HG02885 (cell line): ENCODE results near the gene GNB5.
"Not testable (repeated sequence)": the region's sequence is repeated elsewhere in the genome, so short reads cannot be mapped to it uniquely, and the experiment has no call there.

Experiments
- ATAC-seq: cut with Tn5 transposase; IDR thresholded peaks from one replicate; pipeline ENCODE4 v1.9.1; 2021; ENCODE audit warnings: mild to moderate bottlenecking; ENCODE audit not compliant: unreplicated experiment, poor library complexity

Gene GNB5

DNA sequence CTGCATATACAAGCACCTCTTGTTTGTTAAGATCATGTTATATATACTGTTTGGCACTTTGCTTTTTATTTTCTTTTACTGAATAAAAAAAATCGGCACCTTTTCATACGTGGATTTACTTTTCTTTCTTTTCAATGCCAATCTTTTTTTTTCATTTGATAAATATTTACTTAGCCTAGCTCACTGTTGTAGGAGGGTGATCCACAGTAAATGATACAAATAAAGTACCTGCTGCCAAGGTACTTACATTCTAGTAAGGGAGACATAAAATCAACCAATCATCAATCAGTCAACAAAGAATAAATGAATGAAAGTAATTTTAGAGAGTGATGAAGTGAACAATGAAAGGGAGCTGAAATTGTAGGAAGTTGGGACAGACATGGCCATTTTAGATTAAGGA is 18.3 kb downstream of the GNB5 start:
- ATAC-seq = no peak

DNA sequence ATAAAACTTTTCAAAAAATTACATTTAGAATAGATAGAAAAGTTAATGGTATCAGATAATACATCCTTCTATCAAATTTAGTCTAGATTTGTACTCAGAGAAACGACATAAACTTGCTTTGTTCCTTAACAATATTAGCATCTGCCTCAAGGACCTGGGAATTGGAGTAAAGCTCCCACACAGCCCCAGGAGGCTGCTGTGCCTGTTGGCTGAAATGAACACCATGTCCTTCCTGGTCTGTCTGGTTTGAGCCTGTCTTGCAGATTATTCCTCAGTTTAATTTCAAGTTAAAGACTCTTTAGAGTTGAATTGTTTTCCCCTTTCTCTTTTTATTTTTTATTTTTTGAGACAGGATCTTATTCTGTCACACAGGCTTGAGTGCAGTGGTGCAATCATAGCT is 19.4 kb downstream of the GNB5 start:
- ATAC-seq = no peak

DNA sequence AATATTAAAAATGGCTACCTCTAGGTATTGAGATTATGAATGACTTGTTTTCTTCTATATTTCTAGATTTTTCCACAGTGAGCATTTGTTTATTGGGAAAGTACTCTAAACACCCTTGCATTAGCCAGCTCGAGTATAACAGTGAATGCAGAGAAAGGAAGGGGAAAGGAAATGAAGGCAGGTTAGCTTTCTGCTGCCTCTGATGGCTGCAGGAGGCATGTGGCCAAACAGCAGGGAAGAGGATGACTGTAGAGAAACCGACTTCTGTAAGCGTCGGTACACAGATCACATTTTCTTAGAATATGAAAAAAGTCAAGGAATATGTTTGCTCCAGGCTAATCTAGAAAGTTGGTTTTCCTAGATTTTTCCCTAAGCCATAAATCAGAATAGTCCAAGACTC is 19.8 kb downstream of the GNB5 start:
- ATAC-seq = no peak

DNA sequence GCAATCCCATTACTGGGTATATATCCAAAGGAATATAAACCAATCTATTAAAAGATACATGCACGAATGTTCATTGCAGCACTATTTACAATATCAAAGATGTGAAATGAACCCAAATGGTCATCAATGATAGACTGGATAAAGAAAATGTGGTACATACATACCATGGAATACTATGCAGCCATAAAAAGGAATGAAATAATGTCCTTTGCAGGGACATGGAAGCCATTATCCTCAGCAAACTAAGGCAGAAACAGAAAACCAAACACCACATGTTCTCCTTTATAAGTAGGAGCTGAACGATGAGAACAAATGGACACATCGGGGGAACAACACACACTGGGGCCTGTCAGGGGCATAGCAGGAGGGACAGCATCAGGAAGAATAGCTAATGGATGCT is 21.0 kb downstream of the GNB5 start:
- ATAC-seq = not testable (repeated sequence)

DNA sequence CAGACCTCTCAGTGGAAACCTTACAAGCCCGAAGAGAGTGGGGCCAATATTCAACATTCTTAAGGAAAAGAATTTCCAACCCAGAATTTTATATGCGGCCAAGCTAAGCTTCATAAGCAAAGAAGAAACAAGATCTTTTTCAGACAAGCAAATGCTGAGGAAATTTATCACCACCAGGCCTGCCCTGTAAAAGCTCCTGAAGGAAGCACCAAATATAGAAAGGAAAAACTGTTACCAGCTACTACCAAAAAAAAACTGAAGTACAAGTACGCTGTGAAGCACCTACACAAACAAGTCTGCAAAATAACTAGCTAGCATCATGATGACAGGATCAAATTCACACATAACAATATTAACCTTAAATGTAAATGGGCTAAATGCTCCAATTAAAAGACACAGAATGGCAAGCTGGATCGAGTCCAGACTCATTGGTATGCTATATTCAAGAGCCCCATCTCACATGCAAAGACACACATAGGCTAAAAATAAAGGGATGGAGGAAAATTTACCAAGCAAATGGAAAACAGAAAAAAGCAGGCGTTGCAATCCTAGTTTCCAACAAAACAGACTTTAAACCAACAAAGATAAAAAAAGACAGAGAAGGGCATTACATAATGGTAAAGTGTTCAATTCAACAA is 25.6 kb downstream of the GNB5 start:
- ATAC-seq = not testable (repeated sequence)

- no peak for ATAC-seq
These were observed 26.4 kb downstream of the GNB5 start for GRCh38 chr15:52164631-52165265.

DNA sequence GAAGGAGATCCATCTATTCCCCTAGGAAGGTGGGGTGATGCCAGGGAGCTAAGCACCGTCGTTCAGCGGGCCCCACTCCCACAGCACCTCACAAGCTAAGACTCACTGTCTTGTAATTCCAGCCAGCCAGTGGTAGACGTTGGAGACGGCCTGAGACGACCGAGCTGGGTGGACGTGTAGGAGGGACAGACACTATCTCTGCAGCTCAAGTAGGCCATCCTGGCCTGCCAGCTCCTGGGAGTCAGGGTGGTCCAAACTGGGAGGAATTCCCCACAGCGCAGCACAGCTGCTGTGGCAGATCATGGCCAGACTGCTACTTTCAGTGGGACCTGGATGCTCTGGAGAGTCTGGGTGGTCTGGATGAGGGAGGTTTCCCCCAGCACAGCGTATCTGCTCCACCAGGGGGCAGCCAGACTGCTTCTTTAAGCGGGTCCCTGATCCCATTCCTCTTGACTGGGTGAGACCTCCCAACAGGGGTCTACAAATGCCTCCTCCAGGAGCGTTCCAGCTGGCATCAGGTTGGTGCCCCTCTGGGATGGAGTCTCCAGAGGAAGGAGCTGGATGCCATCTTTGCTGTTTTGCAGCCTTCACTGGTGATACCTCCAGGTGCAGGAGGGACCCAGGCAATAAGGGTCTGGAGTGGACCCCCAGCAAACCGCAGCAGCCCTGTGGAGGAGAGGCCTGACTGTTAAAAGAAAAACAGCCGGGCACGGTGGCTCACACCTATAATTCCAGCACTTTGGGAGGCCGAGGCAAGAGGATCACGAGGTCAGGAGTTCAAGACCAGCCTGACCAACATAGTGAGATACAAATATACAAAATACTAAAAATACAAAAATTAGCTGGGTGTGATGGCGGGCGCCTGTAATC is 27.6 kb downstream of the GNB5 start:
- ATAC-seq = no peak

- no peak for ATAC-seq
These were observed 28.3 kb downstream of the GNB5 start for GRCh38 chr15:52162876-52163275.

GRCh38 chr15:52162260-52162659 is 28.9 kb downstream of the GNB5 start:
- ATAC-seq = no peak

- no peak for ATAC-seq
These were observed 29.7 kb downstream of the GNB5 start for GRCh38 chr15:52161406-52161966.

DNA sequence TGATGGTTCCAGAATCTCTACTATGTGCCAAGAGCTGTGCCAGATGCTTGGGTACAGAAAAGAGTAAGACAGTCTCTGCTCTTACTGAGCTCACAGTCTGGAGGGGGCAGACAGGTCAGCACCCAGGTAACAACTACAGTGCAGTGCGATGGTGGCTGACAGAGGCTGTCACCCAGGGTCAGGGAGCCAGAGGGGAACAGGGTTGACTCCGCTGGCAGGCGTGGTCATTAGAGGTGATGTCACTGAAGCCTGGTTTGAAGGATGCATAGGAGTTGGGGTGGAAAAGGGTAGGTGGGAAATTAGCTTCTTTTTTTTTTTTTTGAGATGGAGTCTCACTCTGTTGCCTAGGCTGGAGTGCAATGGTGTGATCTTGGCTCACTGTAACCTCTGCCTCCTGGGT is 31.5 kb downstream of the GNB5 start:
- ATAC-seq = no peak

DNA sequence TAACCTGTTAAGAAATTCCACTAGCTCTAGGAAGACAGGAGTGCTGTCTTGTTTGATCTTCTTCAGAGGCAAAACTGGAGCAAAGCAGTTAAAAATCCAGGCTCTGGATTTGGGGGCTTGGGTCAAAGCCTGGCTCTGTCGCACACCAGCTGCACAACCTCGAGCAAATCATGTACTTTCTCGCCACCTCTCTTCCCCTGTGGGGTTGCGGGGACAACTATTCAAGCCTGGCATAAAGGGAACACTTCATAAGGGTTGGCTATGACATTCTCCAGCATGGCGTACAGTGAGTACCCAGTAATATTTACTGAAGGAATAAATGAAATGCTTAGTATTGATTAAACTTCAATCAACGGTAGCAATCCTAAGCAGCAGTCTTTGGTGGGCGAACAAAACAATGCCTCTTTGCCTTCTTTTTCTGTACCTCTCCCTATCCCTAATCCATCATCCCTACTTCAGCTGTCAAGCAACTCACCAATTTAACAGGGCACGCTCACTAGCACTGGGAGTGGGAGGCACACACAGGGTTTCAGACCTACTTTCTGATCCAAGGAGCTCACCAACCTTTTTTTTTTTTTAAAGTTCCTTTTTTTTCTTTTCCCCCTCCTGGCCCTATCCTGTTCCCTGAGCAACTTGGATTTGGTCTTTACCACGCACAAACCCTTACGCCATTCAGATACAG is 33.0 kb downstream of the GNB5 start:
- ATAC-seq = no peak

DNA sequence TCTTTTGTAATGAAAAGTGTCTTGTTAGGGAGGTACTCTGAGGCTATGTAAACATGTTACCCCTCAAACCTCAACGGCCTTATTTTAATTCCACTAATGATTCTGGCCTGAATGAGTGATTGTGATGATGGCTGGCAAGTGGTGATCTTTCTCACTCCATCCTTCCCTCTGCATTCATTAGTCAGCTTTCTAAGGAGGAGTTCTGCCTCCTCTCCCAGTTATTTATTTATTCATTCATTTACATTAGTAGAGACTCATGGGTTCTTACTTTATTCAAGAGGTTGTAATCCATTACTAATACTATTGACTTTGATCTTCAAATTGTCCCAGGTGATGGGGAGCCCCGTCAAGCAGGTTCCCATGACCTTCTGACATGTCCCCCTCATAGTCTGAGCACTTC is 35.3 kb downstream of the GNB5 start:
- ATAC-seq = no peak

DNA sequence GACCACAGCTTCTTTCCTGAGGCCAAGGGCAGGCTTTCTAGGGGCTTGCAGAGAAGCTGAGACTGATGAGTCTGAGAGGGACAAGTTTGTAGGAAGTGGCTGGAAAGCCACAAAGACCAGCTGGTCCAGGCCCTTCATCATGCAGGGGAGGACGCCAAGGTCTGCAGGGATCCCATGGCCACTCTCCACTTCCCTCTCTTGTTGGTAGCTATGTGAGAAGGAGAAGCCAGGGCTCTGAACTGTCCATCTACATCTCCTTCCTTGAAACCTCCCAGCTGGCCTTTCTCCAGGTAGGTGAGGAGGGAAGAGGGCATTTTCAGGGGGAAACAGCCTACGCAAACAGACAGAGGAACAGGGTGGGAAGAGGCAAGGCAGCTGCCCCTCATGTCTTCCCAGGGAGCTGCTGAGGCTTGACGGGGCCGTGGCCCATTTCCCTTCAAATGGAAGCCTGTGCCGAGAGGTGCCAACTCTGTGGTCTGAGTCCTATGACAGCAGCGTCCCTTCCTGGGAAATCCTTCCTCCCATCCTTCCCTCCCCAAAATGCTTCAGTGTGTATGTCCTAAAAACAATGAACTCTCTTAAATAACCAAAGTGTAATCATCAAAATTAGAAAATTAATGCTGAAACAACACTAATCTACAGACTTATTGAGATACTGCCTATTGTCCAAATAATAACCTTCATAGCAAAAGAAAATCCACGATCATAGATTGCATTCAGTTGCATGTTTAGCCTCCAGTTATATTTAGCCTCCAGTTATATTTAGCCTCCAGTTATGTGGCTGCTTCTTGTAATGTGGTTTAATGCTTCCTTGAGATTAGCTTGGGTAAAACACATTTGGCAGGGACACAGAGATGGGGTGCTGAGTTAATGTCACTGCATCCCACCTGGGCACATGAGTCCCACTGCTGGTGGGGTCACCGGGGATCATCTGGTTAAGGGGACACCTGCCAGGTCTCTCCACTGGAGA is 36.0 kb downstream of the GNB5 start:
- no peak for ATAC-seq

DNA sequence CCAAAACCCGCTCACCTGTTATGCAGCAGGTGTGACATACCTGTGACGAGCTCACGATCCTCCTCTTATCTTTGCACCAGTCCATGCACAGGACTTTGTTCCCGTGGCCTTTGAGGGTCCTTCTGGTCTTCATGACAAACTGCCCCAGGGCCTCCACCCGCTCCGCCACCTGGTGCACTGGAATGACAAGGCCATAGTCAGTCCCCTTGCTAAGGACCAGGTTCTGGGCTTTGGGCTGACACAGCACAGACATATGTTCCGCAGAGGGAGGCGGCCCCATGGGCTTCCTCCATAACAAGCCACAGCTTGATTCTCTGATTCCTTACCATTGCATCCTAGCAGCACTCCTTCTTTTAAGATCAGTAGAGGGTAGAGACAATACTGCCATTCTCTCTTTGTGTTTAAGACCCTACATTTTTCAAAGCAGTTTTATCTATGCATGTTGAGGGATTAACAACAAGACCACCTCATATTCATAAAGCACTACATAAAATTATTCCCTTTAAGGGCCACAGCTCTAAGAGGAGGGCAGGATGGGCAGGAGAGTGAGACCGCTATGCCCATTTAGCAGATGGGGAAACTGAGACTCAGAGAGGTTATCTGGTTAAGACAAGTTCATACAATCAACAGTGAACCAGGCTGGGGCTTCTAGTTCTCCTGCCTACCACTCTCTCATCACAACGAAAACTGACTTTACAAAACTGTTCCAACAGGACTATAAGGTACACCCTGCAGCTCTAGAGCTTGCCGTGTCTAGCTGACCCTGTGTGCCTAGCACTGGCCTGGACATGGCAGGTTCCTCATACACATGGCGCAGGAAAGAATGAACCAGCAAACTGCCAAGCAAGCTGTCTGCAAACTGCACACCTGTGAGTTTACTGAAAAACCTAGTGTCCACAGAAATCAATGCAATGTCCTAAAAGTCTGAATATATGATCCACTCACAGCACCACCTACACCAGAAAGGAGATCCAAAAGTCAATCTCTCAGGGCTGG is 37.0 kb downstream of the GNB5 start:
- no peak for ATAC-seq

- no peak for ATAC-seq
These were observed 39.8 kb downstream of the GNB5 start for GRCh38 chr15:52151353-52151752.

DNA sequence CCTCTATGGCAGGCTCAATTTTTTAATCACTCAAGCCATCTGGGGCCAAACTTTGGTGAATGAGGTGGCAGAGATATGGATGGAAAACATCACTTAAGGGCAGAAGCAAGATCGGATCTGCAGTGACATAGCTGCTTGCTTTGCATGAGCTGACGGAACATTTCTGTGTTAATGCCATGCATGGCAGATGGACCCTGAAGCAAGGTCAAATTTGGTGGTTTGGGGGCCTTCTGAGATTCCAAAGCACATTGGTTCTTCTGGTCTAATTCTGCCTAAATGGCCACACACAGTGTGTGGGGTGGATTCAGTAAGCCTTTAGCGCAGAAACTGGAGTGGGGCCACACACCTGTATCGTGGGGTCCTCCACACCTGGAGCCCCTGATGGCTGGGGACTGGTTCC is 40.3 kb downstream of the GNB5 start:
- ATAC-seq = no peak
